Liver (tissue), 3 donors: Measurements from ENCODE around the gene SMAD7.
"Not testable (repeated sequence)": the region's sequence is repeated elsewhere in the genome, so short reads cannot be mapped to it uniquely, and the experiment has no call there.

ENCODE experiments used
- CTCF ChIP-seq: fragments of 150-350 bp; IDR thresholded peaks from 2 replicates; pipeline ENCODE4 v1.5.1; 2017; ENCODE audit warnings: improper control_type of control experiment, low read depth, low read length; ENCODE audit not compliant: missing input control
- HNF4A ChIP-seq, 2 donors: conservative IDR thresholded peaks; 2 replicates each; pipeline ENCODE4 v1.6.1; 2016; ENCODE audit warnings: antibody characterized with exemption in 2 of 2, mild to moderate bottlenecking in 2 of 2
- RAD21 ChIP-seq, 2 donors: IDR thresholded peaks; 2 replicates each; pipeline ENCODE4 v1.6.1; 2016; ENCODE audit warnings: antibody characterized with exemption in 2 of 2, mild to moderate bottlenecking in 2 of 2
- REST ChIP-seq: IDR thresholded peaks from 2 replicates; pipeline ENCODE4 v1.6.1; 2016; ENCODE audit warnings: antibody characterized with exemption, mild to moderate bottlenecking
- YY1 ChIP-seq: IDR thresholded peaks from 2 replicates; pipeline ENCODE4 v1.6.1; 2016; ENCODE audit warnings: antibody characterized with exemption, mild to moderate bottlenecking
- donor health status: healthy.
- donor health status: healthy.

GRCh38 chr18:48870926-48871325 is 79.8 kb downstream of the SMAD7 start:
- TF ChIP-seq CTCF; YY1; RAD21 (IDR thresholded peaks at IDR 0.05); REST; HNF4A (conservative IDR thresholded peaks at IDR 0.05): not testable (repeated sequence)
